GM19351 (cell line): Measurements from ENCODE around the gene CDC42BPA.

Source experiments
- ATAC-seq: cut with Tn5 transposase; IDR thresholded peaks from one replicate; pipeline ENCODE4 v1.9.1; 2021; ENCODE audit warnings: mild to moderate bottlenecking, moderate library complexity; ENCODE audit not compliant: unreplicated experiment

Gene CDC42BPA

GRCh38 chr1:227071895-227072587 lies 246.3 kb downstream of the CDC42BPA start:
- no peak for ATAC-seq

- no peak for ATAC-seq
These were observed 247.5 kb downstream of the CDC42BPA start for GRCh38 chr1:227070638-227071285.

GRCh38 chr1:227069490-227069889 lies 248.8 kb downstream of the CDC42BPA start:
- no peak for ATAC-seq

DNA sequence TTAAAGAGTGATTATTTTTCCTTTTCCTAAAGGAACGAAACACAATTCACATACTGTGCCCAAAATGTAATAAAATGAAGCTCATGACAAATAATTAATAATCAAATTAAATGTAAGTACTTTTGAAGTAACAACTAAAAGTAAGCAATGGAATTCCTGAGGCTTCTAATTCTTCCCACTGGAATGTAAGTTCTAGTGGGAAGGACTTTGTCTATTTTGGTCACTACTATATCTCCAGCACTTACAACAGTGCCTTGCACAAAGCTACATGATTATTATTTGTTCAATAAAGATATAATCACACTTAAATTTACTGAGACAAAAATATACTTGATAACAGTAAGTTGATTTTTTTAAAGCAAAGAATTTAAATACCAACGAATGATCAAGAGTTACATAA lies 249.4 kb downstream of the CDC42BPA start:
- no peak for ATAC-seq

DNA sequence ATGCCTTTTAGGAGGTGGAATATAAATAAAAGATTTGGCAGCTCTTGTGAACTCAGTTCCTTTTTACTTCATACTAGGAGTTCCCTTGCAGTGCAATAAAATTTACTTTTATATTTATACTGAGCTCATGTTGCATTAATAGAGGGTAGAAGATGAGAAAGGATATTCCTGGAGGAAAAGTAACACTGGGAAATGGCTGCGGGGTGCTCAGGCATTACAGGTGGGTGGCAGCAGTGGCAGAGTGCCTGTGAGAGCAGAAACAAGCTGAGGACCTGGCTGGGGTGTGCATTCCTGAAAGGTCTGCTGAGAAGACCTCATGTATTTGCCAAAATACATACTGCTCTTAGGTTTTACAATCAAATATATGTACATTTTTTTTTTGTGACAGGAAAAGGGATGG lies 251.3 kb downstream of the CDC42BPA start:
- no peak for ATAC-seq

DNA sequence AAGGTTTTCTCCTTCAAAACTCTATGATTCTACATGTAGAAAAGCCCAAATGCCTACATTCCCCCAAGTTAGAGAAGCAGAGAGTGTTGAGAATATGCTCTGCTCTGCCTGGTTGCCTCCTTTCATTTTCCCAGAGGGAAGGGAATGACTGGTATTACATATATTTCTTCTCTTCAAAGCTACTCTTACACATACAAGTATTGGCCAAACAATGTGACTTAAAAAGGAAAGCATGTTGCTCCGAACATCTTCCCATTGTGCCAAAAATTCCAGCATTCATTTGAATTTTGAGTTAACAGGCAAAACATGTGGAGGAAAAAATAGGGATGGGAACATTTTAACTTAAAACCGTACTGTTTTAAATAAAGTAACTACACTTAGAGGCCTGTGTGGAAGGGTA lies 253.0 kb downstream of the CDC42BPA start:
- no peak for ATAC-seq

- ATAC-seq: no peak
These were observed 256.0 kb downstream of the CDC42BPA start for GRCh38 chr1:227062306-227062705.

DNA sequence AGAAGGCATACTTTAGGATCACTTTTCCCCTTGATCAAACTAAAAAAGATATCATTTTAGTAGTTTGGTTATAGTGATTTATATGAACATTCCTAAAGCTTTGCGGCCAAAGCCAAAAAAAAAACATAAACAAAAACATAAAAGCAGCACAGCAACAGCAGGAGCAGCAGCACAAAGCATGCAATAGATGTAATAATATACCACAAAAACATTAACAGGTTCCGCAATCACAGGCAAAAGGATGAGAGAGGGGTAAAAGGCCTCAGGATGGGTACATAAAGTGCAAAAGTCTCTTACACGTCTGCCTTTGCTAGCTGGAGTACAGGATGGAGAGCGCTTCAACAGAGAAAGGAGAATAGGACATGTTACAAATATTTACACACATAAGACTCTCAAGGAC lies 259.2 kb downstream of the CDC42BPA start:
- ATAC-seq: no peak

DNA sequence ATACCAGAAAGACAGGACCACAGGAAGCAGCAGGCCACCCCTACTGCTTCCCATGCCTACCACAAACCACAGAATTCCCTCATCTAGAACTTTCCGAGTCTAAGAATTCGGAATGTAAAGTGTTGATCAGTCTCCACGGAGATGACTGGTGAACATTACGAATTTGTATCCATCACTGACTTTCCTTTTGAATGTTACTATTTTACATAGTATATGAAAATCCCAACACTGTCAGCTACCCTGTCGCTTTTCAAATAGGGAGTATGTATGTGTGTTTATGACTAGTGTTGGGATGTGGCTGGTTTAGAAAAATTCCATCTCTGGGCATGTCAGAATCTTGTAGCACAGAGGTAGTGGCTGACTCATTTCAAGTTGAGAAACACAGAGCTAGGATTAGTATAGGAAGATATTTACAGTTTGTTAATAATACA lies 260.0 kb downstream of the CDC42BPA start:
- ATAC-seq: no peak

DNA sequence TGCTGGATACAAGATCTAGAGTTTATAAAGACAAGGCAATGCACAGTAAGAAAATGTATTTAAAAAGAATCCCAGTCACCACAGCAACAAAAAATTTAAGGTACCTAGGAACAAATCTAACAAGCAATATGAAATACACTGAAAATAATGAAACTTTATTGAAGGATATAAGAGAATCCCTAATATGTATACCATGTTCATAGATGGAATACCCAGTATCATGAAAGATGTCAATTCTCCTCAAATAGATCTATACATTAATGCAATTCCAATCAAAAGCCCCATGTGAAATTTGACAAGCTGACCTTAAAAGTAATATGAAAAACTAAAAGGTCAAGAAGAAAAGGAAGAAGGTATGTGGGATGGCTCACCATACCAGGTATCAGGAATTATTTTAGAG lies 269.0 kb downstream of the CDC42BPA start:
- ATAC-seq: no peak

DNA sequence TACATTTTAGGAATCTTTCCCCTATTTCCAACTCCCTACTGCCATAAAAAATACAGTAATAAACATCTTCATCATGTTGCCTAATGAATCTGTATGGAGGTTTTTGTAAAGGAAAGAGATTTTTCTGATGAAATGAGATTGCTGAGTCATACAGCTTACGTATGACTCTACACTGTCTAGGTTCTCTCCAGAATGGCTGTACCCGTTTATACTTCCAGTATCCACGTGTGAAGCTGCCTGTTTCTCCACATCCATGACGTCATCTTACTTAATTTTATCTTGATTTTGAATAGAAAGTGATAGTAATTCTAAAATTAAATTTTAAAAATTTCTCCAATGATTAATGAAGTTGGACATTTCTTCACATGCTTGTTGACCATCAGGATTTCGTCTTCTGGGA lies 274.5 kb downstream of the CDC42BPA start:
- no peak for ATAC-seq

DNA sequence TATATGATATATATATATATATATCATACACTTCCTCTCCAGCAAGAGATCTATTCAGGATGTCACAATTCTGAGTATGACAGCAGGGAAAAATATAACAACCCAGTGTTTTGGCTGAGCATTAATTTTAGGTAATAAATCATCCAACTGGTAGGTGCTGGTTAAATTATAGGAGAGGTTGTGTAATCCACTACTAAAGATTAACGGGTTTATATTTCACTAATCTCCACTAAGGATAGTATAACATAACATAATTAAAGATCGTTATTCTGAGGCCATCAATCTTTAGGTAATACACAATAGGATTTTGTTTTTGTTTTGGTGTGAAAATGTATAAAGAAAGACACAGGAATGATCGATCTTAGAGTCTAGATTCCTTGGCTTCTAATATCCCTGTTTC lies 276.0 kb downstream of the CDC42BPA start:
- ATAC-seq: no peak

DNA sequence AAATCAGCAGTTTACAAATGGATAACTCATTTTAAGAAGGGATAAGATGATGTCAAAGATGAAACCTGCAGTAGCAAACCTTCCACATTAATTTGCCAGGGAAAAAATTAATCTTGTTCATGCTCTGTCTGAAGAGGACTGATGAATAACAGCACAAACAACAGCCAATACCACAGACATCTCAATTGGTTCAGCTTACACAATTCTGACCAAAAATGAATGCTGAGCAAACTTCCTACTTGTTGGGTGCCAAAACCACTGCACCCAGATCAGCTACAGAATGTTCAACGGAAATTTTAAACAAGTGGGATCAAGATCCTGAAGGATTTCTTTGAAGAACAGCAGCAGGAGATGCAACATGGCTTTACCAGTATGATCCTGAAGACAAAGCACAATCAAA lies 279.9 kb downstream of the CDC42BPA start:
- no peak for ATAC-seq

DNA sequence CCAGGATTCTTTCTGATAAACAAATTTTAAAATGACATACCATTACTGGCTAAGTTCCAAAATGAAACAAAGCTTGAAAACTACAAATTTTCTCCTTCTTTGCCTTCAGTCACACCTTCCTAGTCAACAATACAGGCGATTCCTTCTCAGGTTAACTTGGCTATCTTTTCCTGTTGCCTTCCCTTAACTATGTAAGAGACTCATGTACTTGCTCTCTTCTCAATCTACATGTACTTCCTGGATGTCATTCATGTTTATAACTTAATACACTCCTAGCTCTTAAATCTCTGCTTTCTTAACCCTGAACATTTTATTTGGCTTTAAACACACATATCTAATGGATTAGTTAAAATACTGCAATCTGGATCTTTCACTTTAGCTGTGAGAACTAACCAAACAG lies 281.2 kb downstream of the CDC42BPA start:
- ATAC-seq: no peak

- ATAC-seq: no peak
These were observed 283.0 kb downstream of the CDC42BPA start for GRCh38 chr1:227035316-227035715.

DNA sequence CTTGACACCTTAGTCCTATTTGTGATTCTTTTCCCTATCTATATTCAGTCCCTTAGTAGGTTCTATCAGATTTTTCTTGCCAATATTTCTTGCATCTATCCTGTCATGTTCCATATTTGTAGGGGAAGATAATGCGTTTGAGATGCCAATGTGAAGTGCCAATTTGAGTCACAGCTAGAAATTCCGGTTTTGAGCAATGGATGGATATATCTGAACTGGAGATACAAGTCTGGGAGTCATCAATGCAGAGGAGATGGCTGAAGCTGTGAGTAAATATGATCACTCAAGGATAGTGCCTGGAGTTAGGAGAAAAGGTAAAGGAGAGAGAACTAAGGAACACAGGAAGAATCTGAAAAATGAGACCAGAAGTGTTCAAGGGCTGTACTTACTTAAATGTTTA lies 284.4 kb downstream of the CDC42BPA start:
- ATAC-seq: no peak

GRCh38 chr1:227032396-227032795 lies 285.9 kb downstream of the CDC42BPA start:
- no peak for ATAC-seq

DNA sequence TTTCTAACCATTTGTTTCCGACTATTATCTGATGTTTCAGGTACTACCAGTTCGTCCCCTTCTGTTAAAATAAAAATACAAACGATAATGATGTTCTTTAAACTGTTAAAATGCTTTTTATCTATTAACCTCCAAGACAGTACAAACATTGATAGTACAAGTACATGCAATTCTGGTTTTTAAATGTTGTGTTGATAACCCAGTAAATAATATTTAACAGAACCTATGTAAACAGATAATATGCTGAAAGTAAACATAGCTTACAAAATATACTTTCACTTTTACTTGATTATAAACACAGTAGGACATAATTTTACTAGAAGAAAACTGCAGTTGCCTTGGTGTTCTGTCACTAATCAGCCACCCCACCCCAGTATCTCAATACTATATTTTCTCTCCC lies 301.3 kb downstream of the CDC42BPA start:
- ATAC-seq: no peak

DNA sequence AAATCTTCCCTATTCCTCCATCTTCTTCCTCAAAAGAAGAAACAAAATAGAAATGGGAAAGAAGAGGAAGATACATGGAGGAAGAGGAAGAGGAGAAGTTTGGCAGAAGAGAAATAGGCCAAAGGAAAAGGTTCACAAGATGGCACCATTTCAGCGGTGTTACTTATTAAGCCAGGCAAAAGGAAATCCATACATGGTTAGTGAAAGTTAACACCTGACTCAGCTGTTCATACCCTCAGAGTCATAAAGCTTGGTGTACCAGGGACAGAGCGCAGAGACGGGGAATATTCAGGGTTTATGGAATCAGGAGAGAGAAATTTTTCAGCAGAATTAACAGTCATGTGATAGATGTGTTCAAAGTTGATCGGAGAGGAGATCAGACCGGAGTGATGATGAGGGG lies 307.6 kb downstream of the CDC42BPA start:
- no peak for ATAC-seq

GRCh38 chr1:227009937-227010336 lies 308.4 kb downstream of the CDC42BPA start:
- ATAC-seq: no peak

DNA sequence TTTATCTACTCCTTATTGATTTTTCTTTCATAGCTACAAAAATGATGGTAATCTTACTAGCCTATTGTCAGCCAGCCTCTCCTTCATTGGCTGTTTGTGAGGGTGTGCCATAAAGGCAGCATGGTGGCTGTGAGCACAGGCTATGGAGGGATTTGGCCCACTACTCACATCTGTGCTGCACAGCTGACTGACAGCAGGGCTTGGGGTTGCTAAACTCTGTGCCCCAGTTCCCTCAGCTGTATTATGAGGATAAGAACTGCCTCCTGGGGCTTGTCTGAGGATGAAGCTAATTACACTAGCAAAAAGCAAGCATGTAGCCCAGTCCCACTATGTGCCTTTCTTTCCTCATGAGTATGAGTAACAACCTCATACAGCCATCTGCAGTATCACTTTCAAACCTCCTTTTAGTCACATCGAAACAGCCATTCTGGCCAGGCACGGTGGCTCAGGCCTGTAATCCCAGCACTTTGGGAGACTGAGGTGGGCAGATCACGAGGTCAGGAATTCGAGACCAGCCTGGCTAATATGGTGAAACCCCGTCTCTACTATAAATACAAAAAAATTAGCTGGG lies 312.0 kb downstream of the CDC42BPA start:
- peak; percentile 91 for ATAC-seq

DNA sequence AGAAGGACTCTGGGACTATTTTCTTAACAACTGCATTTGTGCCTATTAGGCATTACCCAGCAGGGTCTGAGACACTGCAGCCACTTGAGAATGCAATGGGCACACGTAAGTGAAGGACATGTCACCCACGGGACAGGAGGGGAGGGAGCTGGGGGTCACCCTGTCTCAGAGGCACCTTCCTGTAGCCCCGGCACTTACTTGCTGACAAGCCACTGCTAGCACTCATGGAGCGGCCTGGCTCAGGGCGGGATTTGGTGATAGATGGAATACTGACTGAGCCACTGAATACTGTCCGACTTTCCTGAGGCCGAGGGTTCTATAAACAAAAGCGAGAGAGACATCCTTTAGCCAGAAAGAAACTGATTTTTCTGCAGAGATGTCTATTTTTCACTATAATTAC lies 313.5 kb downstream of the CDC42BPA start:
- ATAC-seq: no peak
